Activated CD8-positive, alpha-beta T cell treated with anti-CD3 and anti-CD28 coated beads for 36 hours (primary cell): ENCODE data around the gene LRRK1. TPM values are rescaled to one million over a fixed set of nuclear protein-coding genes. Genes with fewer than 3 reads are reported as not detected.

Experiments
- ATAC-seq: fragments of 200-7000 bp; cut with Tn5 transposase; one replicate; pipeline ENCODE4 v1.10.0; 2021; ENCODE audit warnings: mild to moderate bottlenecking, moderate library complexity
- CTCF ChIA-PET: fragments of 350-600 bp; sonication (Branson Sonifier 250); formaldehyde crosslinking; loops from one replicate; lab custom pipeline; 2021; ENCODE audit warnings: antibody characterized with exemption; lab: Charles Lee
- POLR2A ChIA-PET: fragments of 350-600 bp; sonication (Branson Sonifier 250); formaldehyde crosslinking; loops from one replicate; lab custom pipeline; 2021; ENCODE audit warnings: antibody characterized with exemption; lab: Charles Lee
- DNase-seq: peaks from one replicate; pipeline ENCODE4 v3.0.0-alpha.2; 2020
- H3K27ac Mint-ChIP-seq: one replicate; pipeline ENCODE4 v1.8.0; 2021; ENCODE audit warnings: mild to moderate bottlenecking, mixed read lengths
- H3K27me3 Mint-ChIP-seq: one replicate; pipeline ENCODE4 v1.8.0; 2021; ENCODE audit warnings: mixed read lengths
- H3K36me3 Mint-ChIP-seq: one replicate; pipeline ENCODE4 v1.8.0; 2021; ENCODE audit warnings: low read depth, mixed read lengths
- H3K4me1 Mint-ChIP-seq: one replicate; pipeline ENCODE4 v1.8.0; 2021; ENCODE audit warnings: low read depth, mixed read lengths
- H3K4me3 Mint-ChIP-seq: one replicate; pipeline ENCODE4 v1.8.0; 2021; ENCODE audit warnings: mild to moderate bottlenecking, moderate library complexity, mixed read lengths
- H3K9me3 Mint-ChIP-seq: one replicate; pipeline ENCODE4 v1.8.0; 2021; ENCODE audit warnings: mixed read lengths
- CTCF ChIP-seq: fragments of 200-600 bp; IDR thresholded peaks from one replicate; pipeline ENCODE4 v1.8.0; 2022; ENCODE audit warnings: antibody characterized with exemption, mild to moderate bottlenecking
- intact Hi-C: fragments of 100-400 bp; cut with micrococcal nuclease; formaldehyde crosslinking; loops from one replicate; pipeline ENCODE4 v1.10.0; 2022
- total RNA-seq, 2 experiments: library from RNA; stranded (reverse); gene quantifications; one replicate each; pipeline ENCODE4 v1.2.3, GENCODE V29; 2021

The LRRK1 gene
- total RNA-seq, 2 experiments from 2014 or later = 0.50 to 0.83 TPM

- Mint-ChIP-seq H3K4me1 (no peaks in the 10 kb centered on the region), H3K27me3 (peaks cover 12% of the 10 kb centered on the region), H3K36me3 (no peaks in the 10 kb centered on the region), H3K27ac (no peak overlapping the region), H3K4me3 (no peak overlapping the region), H3K9me3 (no peaks in the 10 kb centered on the region)
- no peak for DNase-seq
- ChIA-PET CTCF (no interaction called here), POLR2A (no interaction called here)
- no peak for ATAC-seq
- intact Hi-C loops = no loop called here
- no peak for TF ChIP-seq CTCF
Measured at GRCh38 chr15:100952566-100952965, 33.4 kb downstream of the LRRK1 start.

DNA sequence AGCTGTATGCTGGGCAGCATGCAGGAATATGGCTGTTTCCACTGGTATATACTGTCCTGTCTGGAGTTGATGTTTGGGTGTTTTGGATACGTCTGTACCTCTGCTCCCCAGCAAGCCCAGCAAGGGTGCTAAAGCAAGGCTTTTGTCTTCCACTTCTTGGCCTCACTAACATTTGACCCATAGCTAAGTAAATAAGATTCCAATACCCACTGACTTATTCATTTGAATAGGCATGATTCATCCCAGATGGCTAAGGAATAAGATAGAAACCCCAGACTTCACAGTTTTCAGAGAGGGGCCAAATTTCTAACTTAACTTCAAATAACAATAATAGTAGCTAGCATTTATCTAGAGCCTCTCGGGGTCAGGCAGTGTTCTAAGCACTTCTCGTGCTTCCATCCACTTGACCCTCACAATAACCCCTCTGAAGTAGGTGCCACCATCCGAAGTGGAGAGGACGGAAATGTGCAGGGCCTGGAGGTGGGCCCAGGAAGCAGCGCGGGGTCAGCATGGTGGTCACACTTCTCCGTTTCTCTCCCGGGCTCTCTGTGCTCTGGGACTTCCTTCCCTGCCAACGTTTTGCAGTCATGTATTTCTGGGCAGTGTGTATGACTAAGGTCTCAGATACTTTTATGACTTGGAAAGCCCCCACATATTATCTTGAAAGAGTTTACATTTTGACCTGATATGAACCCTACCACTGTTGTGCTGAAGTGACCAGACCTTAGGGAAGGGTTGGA, 39.3 kb downstream of the LRRK1 start:
- ChIA-PET CTCF (no interaction called here), POLR2A (no interaction called here)
- DNase-seq = no peak
- no peak for ATAC-seq
- peaks cover 17% of the 10 kb centered on the region for H3K27me3 Mint-ChIP-seq
- no peak overlapping the region for H3K4me3 Mint-ChIP-seq
- intact Hi-C loops = no loop called here
- TF ChIP-seq CTCF = no peak
- H3K27ac Mint-ChIP-seq = no peak overlapping the region
- no peaks in the 10 kb centered on the region for H3K9me3 Mint-ChIP-seq
- no peaks in the 10 kb centered on the region for H3K36me3 Mint-ChIP-seq
- no peaks in the 10 kb centered on the region for H3K4me1 Mint-ChIP-seq

DNA sequence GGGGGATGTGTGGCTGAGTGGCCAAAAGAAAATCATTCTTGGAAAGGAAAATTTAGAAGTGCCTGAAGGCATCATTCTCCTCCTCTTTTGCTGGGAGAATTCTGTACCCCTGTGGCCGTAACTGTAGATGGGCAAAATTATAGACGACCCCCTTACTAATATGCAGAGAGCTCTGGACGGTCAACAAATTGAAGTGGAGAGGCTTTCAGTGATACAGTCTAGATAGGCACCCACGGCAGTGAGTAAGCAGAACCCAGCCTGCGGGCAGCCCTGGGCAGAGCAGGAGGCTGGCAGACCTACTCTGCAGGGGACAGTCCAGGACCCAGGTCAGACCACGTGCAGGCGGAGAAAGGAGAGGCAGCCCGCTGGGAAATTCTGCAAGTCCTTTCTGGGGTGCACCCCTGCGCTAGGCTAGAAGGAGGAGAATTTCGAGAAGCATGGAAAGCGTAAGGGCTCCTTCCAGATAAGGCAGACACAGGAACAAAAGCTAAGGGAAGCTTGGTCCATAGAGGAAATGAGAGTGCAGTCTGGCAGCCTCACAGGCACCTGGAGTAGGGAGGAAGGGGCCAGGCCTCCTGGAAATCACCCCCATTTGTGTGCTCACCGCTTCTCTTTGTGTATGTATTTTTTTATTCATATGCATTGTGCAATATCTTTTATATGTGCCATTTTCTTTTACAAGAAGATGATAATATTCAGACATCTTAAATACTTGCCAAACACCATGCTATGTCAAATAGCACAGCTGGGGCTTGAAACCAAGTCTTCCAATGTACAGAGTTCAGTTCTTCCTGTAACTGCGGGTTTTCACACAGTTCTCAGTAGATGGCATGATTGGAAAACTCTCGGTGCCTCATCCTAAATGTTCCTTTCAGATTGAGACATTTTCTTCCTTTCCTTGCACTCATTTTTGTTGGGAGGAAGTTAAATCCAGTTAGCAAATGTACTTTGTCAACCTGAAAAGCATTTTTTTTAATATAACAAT, 40.2 kb downstream of the LRRK1 start:
- Mint-ChIP-seq H3K4me3 (no peak overlapping the region), H3K4me1 (no peaks in the 10 kb centered on the region), H3K27ac (no peak overlapping the region), H3K9me3 (no peaks in the 10 kb centered on the region), H3K36me3 (no peaks in the 10 kb centered on the region), H3K27me3 (peaks cover 17% of the 10 kb centered on the region)
- ATAC-seq (no peak), DNase-seq (no peak)
- ChIA-PET POLR2A (no interaction called here), CTCF (no interaction called here)
- intact Hi-C loops = no loop called here
- TF ChIP-seq CTCF = no peak

DNA sequence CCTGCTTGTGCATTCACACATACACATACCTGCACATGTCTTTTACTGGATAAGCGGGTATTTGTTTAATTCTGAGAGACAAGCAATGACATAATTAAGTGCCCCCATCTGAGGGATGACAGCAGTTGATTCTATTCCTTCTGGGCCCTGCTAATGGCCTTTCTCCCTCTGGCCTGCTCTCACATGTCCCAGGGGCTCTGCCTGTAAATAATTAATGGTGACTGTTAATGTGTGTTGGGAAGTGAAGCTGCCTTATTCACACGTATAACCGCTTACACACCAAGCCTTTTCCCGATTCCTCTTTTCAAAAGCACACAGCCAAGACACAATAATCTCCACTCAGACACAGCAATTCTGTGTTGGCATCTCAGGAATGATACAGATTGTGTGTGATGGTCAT, 47.8 kb downstream of the LRRK1 start:
- H3K36me3 Mint-ChIP-seq = no peaks in the 10 kb centered on the region

More for the DNA sequence above, 47.8 kb downstream of the LRRK1 start:
- intact Hi-C loops = no loop called here
- Mint-ChIP-seq H3K27me3 (peaks cover 19% of the 10 kb centered on the region), H3K4me1 (no peaks in the 10 kb centered on the region), H3K9me3 (no peaks in the 10 kb centered on the region), H3K27ac (no peak overlapping the region), H3K4me3 (no peak overlapping the region)
- ChIA-PET POLR2A (no interaction called here), CTCF (no interaction called here)
- ATAC-seq (no peak), DNase-seq (no peak)
- no peak for TF ChIP-seq CTCF
